ENCODE measurements around the gene GSK3B.

DNA sequence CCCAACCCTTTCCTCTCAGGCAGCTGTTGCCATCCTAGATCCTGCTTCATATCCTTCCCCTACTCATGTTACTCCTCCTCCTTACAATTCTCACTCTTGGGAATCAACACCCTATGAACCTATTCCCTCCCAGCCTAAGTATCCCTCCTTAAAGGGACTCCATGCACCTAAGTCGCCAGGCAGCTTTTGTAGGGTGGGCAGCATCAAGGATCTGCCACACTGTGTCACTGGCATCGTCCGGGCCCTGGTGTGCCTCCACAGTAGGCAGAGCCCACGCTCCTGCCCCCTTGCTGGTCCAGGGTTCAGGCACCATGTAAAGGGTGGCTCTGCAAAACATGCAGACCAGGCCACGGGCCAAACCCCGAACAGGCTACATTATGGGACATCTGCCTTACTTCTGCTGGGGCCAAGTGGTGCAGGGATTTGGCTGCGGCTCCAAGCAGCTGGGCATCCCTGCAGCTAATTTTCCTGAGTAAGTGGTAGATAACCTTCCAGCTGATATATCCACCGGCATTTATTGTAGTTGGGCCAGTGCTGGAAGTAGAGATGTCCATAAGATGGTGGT is 53.4 kb downstream of the GSK3B start:
- TF ChIP-seq, protein P1, sequence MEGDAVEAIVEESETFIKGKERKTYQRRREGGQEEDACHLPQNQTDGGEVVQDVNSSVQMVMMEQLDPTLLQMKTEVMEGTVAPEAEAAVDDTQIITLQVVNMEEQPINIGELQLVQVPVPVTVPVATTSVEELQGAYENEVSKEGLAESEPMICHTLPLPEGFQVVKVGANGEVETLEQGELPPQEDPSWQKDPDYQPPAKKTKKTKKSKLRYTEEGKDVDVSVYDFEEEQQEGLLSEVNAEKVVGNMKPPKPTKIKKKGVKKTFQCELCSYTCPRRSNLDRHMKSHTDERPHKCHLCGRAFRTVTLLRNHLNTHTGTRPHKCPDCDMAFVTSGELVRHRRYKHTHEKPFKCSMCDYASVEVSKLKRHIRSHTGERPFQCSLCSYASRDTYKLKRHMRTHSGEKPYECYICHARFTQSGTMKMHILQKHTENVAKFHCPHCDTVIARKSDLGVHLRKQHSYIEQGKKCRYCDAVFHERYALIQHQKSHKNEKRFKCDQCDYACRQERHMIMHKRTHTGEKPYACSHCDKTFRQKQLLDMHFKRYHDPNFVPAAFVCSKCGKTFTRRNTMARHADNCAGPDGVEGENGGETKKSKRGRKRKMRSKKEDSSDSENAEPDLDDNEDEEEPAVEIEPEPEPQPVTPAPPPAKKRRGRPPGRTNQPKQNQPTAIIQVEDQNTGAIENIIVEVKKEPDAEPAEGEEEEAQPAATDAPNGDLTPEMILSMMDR (IDR thresholded peaks at IDR 0.05): no peak
- no peak for TF ChIP-seq EZH2 (IDR thresholded peaks at IDR 0.05; ENCODE audit: borderline replicate concordance, insufficient read depth, low read depth, low read length, poor library complexity, severe bottlenecking)

All from B cell (primary cell).